OCI-LY7 (cell line): ENCODE measurements around the gene HSD17B10. TPM values are rescaled to one million over a fixed set of nuclear protein-coding genes. Genes with fewer than 3 reads are reported as not detected.

Experiments used
- BruUV-seq: library from RNA; stranded (reverse); fragments of 400-500 nt; replicated peaks from 2 replicates; lab custom pipeline; 2021; lab: Mats Ljungman, UMichigan
- CTCF ChIA-PET: fragments of 300-600 bp; sonication (Branson Sonifier 250); formaldehyde crosslinking; loops from one replicate; lab custom pipeline; 2022; ENCODE audit warnings: antibody characterized with exemption; ENCODE audit not compliant: unreplicated experiment; lab: Charles Lee
- POLR2A ChIA-PET: fragments of 300-600 bp; sonication (Branson Sonifier 250); formaldehyde crosslinking; loops from one replicate; lab custom pipeline; 2022; ENCODE audit warnings: antibody characterized with exemption; lab: Charles Lee
- DNase-seq: peaks from one replicate; pipeline ENCODE4 v3.0.0-alpha.2; 2015; ENCODE audit warnings: low spot score
- H2AFZ ChIP-seq: fragments of 200-600 bp; sonication (generic), shearing (Covaris generic); 2 replicates; pipeline ENCODE4 v1.6.1; 2014; ENCODE audit warnings: mild to moderate bottlenecking, antibody characterized with exemption, low read length, moderate library complexity
- H3K27ac ChIP-seq: fragments of 200-600 bp; sonication (generic); 2 replicates; pipeline ENCODE4 v1.5.1; 2014; ENCODE audit warnings: mixed run types, low read depth, mild to moderate bottlenecking, moderate library complexity, low read length, inconsistent platforms; ENCODE audit not compliant: poor library complexity, severe bottlenecking
- H3K36me3 ChIP-seq: fragments of 200-600 bp; sonication (generic); 2 replicates; pipeline ENCODE4 v1.6.1; 2014; ENCODE audit warnings: mild to moderate bottlenecking, antibody characterized with exemption, low read length, moderate library complexity, mixed read lengths; ENCODE audit not compliant: insufficient read depth
- H3K4me1 ChIP-seq: fragments of 200-600 bp; sonication (generic); 2 replicates; pipeline ENCODE4 v1.5.1; 2014; ENCODE audit warnings: mild to moderate bottlenecking, low read length; ENCODE audit not compliant: insufficient read depth, poor library complexity, severe bottlenecking
- H3K4me2 ChIP-seq: fragments of 200-600 bp; sonication (generic); 2 replicates; pipeline ENCODE4 v1.6.1; 2014; ENCODE audit warnings: mild to moderate bottlenecking, low read length
- H3K4me3 ChIP-seq: fragments of 200-600 bp; sonication (generic); 2 replicates; pipeline ENCODE4 v1.5.1; 2014; ENCODE audit warnings: mild to moderate bottlenecking, low read depth, low read length; ENCODE audit not compliant: poor library complexity, severe bottlenecking
- H3K79me2 ChIP-seq: fragments of 200-600 bp; sonication (generic); 2 replicates; pipeline ENCODE4 v1.6.1; 2016; ENCODE audit warnings: low read depth, mild to moderate bottlenecking, low read length, moderate library complexity, mixed read lengths; ENCODE audit not compliant: insufficient read depth
- H3K9me2 ChIP-seq: fragments of 200-600 bp; sonication (generic); 2 replicates; pipeline ENCODE4 v1.6.1; 2016; ENCODE audit warnings: mild to moderate bottlenecking, low read length, mixed read lengths; ENCODE audit not compliant: insufficient read depth
- H3K9me3 ChIP-seq: fragments of 200-600 bp; sonication (generic); 2 replicates; pipeline ENCODE4 v1.6.1; 2014; ENCODE audit warnings: mild to moderate bottlenecking, mixed run types, low read length, mixed read lengths
- H4K20me1 ChIP-seq: fragments of 200-600 bp; sonication (generic); 2 replicates; pipeline ENCODE4 v1.6.1; 2014; ENCODE audit warnings: mild to moderate bottlenecking, antibody characterized with exemption, low read length, moderate library complexity, mixed read lengths; ENCODE audit not compliant: insufficient read depth
- EZH2phosphoT487 ChIP-seq: fragments of 200-600 bp; sonication (generic); IDR thresholded peaks from 2 replicates; pipeline ENCODE4 v1.6.1; 2018; ENCODE audit warnings: low read depth, borderline replicate concordance, mild to moderate bottlenecking, mixed run types, antibody characterized with exemption, low read length, moderate library complexity, mixed read lengths
- intact Hi-C: fragments of 100-400 bp; cut with micrococcal nuclease; formaldehyde crosslinking; loops from one replicate; pipeline ENCODE4 v1.10.0; 2022; ENCODE audit not compliant: unreplicated experiment
- total RNA-seq, 2 experiments: library from RNA; depleted of rRNA in 1 of 2; stranded (reverse); fragments of >200 nt in 1 of 2; shearing (Covaris generic) in 1 of 2; gene quantifications; 2 replicates each; pipeline ENCODE4 v1.2.3, GENCODE V29; 2014 to 2022
- TF ChIP-seq, protein P1 (sequence below): fragments of 200-600 bp; sonication (generic); conservative IDR thresholded peaks from 2 replicates; pipeline ENCODE4 v1.5.1; 2014; ENCODE audit warnings: mild to moderate bottlenecking, antibody characterized with exemption, low read length, moderate library complexity, mixed read lengths

HSD17B10 gene
- total RNA-seq, 2 experiments from 2014 or later: 107 to 123 TPM

DNA sequence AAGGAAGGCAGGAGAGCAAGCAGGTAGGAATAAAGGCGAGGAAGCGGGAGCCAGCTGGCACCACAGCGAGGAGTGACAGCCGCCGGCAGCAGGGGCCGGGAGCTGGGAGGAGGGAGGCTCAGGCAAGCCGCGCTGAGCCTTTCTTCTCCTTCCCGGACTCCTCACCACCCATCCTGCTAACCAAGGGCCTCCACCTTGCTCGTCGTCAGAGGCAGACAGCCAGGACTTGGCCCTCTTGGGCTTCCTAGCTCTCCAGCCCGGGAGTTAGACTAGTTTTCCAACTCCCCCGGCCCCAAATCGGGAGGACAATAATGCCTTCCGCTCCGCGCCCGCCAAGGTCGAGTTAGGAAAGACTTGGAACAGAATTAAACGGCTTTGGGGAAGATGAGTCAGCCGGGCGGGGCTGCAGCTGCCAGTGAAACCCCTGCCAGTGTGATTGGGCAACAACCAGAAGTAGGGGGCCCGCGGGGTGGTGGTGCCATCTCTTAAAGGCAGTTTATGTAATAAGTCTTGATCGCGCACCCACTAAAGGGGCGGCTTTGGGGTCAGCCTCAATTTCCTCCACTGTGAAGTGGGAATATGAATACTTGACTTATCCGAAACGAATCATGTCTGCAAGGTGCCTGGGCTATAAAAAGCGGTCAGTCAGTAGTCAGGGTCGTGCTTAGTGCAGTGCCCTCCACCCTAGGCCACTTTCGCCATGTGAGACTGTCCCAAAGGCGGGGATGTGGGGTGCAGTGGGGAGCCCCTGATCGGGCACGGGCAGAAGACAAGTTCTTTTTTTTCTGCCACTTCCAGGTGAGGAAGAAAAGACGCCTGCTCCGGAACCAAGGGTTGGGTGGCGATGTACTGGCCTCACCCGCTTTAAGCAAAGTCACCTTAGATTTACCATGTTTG, 6.7 kb upstream of the HSD17B10 start:
- no peak overlapping the region for H3K4me3 ChIP-seq
- no peak for DNase-seq
- CTCF ChIA-PET: interaction anchor here (0.6 kb wide), 1 partner anchor 127 kb away, joined by 3 read pairs; no protein-coding TSS in a partner anchor
- H3K27ac ChIP-seq: no peak overlapping the region
- no peaks in the 10 kb centered on the region for H3K4me1 ChIP-seq
- POLR2A ChIA-PET: no interaction called here
- no peak for TF ChIP-seq EZH2phosphoT487
- TF ChIP-seq, protein P1, sequence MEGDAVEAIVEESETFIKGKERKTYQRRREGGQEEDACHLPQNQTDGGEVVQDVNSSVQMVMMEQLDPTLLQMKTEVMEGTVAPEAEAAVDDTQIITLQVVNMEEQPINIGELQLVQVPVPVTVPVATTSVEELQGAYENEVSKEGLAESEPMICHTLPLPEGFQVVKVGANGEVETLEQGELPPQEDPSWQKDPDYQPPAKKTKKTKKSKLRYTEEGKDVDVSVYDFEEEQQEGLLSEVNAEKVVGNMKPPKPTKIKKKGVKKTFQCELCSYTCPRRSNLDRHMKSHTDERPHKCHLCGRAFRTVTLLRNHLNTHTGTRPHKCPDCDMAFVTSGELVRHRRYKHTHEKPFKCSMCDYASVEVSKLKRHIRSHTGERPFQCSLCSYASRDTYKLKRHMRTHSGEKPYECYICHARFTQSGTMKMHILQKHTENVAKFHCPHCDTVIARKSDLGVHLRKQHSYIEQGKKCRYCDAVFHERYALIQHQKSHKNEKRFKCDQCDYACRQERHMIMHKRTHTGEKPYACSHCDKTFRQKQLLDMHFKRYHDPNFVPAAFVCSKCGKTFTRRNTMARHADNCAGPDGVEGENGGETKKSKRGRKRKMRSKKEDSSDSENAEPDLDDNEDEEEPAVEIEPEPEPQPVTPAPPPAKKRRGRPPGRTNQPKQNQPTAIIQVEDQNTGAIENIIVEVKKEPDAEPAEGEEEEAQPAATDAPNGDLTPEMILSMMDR: no peak
- no peaks in the 10 kb centered on the region for H3K79me2 ChIP-seq
- no peaks in the 10 kb centered on the region for H3K9me2 ChIP-seq
- no TSS peak for BruUV-seq
- H3K36me3 ChIP-seq: no peaks in the 10 kb centered on the region
- H3K9me3 ChIP-seq: no peaks in the 10 kb centered on the region
- H4K20me1 ChIP-seq: no peaks in the 10 kb centered on the region
- H2AFZ ChIP-seq: no peak overlapping the region
- no peak overlapping the region for H3K4me2 ChIP-seq
- intact Hi-C loops: no loop called here

DNA sequence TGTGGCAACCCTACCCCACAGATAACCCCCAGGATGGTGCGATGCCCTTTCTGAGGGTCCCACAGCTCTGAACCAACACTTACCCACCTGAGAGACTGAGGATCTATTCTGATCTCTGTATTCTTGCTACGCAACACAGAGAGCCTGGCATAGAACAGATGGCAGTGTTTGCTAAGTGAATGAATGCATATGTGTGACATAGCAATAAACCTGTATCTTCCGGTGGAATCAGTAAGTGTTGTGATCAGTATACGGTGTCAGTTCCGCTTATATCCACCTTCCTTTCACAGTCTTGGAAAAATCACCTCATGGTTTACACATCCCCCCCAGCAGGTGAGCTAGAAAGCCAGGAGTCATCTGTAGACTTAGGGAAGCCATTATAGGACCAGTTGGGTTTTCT, 5.9 kb upstream of the HSD17B10 start:
- BruUV-seq: no TSS peak
- Histone ChIP-seq H2AFZ (no peak overlapping the region), H3K36me3 (no peaks in the 10 kb centered on the region), H3K4me1 (peaks cover 2% of the 10 kb centered on the region), H3K4me3 (no peak overlapping the region), H3K27ac (no peak overlapping the region), H3K4me2 (no peak overlapping the region), H3K79me2 (no peaks in the 10 kb centered on the region), H3K9me2 (no peaks in the 10 kb centered on the region), H3K9me3 (no peaks in the 10 kb centered on the region), H4K20me1 (no peaks in the 10 kb centered on the region)
- TF ChIP-seq, protein P1: no peak
- no peak for TF ChIP-seq EZH2phosphoT487
- CTCF ChIA-PET: interaction anchor here (0.6 kb wide), 1 partner anchor 127 kb away, joined by 3 read pairs; no protein-coding TSS in a partner anchor
- POLR2A ChIA-PET: no interaction called here
- DNase-seq: no peak
- intact Hi-C loops: no loop called here

DNA sequence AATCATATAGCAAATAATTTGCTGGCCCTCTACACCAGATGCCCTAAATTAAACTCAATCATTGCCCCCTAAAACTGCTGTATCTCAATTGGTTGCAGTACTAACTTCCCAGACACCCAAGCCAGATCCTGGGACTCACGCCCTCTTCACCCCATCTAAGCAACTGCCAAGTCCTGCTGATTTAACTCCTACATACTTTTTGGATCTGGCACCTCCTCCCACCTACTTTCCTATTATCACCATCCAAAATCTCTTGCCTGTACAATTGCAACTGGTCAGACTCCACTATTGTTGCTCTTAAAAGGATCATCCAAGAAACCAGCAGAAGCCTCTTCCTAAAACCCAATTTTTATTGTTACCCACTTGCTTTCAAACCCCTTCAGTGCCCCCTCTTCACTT, 4.7 kb upstream of the HSD17B10 start:
- no TSS peak for BruUV-seq
- Histone ChIP-seq H3K9me2 (no peaks in the 10 kb centered on the region), H3K4me2 (no peak overlapping the region), H3K4me3 (no peak overlapping the region), H3K79me2 (peaks cover 2% of the 10 kb centered on the region; the same call in 1 of the 2 replicates), H3K4me1 (peaks cover 10% of the 10 kb centered on the region), H4K20me1 (no peaks in the 10 kb centered on the region), H3K36me3 (no peaks in the 10 kb centered on the region), H3K9me3 (no peaks in the 10 kb centered on the region), H2AFZ (no peak overlapping the region), H3K27ac (no peak overlapping the region)
- intact Hi-C loops: no loop called here
- CTCF ChIA-PET: no interaction called here
- DNase-seq: no peak
- POLR2A ChIA-PET: no interaction called here
- TF ChIP-seq, protein P1: no peak
- no peak for TF ChIP-seq EZH2phosphoT487
